GM23338 (cell line): ENCODE measurements around the gene HMCES.

Source experiments
- CREB1 ChIP-seq: fragments of 250-450 bp; sonication (Bioruptor Pico); IDR thresholded peaks from 2 replicates; pipeline ENCODE4 v1.5.0; 2020; ENCODE audit warnings: low read depth, mild to moderate bottlenecking, moderate library complexity
- EZH2 ChIP-seq: fragments of 200-600 bp; sonication (generic); IDR thresholded peaks from one replicate; pipeline ENCODE4 v1.8.0; 2017; ENCODE audit warnings: antibody characterized with exemption, mild to moderate bottlenecking, low read depth; ENCODE audit not compliant: unreplicated experiment
- EZH2phosphoT487 ChIP-seq: fragments of 200-600 bp; sonication (generic); IDR thresholded peaks from one replicate; pipeline ENCODE4 v1.8.1; 2018; ENCODE audit warnings: antibody characterized with exemption; ENCODE audit not compliant: unreplicated experiment
- JUNB ChIP-seq: IDR thresholded peaks from one replicate; pipeline ENCODE4 v1.6.1; 2016; ENCODE audit warnings: antibody characterized with exemption; ENCODE audit not compliant: unreplicated experiment
- NANOG ChIP-seq: IDR thresholded peaks from 2 replicates; pipeline ENCODE4 v1.6.1; 2016; ENCODE audit warnings: antibody characterized with exemption, borderline replicate concordance
- POLR2AphosphoS5 ChIP-seq: IDR thresholded peaks from 2 replicates; pipeline ENCODE4 v1.6.1; 2016; ENCODE audit warnings: antibody characterized with exemption, low read depth
- STAT1 ChIP-seq: IDR thresholded peaks from one replicate; pipeline ENCODE4 v1.6.1; 2016; ENCODE audit warnings: antibody characterized with exemption; ENCODE audit not compliant: unreplicated experiment
- ZNF331 ChIP-seq: fragments of 250-450 bp; sonication (Bioruptor Pico); IDR thresholded peaks from 2 replicates; pipeline ENCODE4 v1.5.0; 2020; ENCODE audit warnings: low read depth, mild to moderate bottlenecking, moderate library complexity
- TF ChIP-seq, protein P1 (sequence below), 2 experiments: fragments of 200-600 bp in 1 of 2; sonication (generic) in 1 of 2; conservative IDR thresholded peaks; 2 replicates each; pipeline versions ENCODE4 v1.5.1 to v1.6.1; 2016 to 2017; ENCODE audit warnings: antibody characterized with exemption in 2 of 2, low read depth in 2 of 2, mild to moderate bottlenecking in 2 of 2, moderate library complexity in 1 of 2
- TF ChIP-seq, protein P2 (sequence below): IDR thresholded peaks from one replicate; pipeline ENCODE4 v1.6.1; 2018; ENCODE audit warnings: antibody characterized with exemption; ENCODE audit not compliant: unreplicated experiment
- TF ChIP-seq, protein P3 (sequence below): IDR thresholded peaks from 2 replicates; pipeline ENCODE4 v1.6.1; 2016; ENCODE audit warnings: antibody characterized with exemption
- TF ChIP-seq, protein P4 (sequence below): fragments of 250-450 bp; sonication (Bioruptor Pico); IDR thresholded peaks from 2 replicates; pipeline ENCODE4 v1.5.0; 2020; ENCODE audit warnings: mild to moderate bottlenecking, moderate library complexity

DNA sequence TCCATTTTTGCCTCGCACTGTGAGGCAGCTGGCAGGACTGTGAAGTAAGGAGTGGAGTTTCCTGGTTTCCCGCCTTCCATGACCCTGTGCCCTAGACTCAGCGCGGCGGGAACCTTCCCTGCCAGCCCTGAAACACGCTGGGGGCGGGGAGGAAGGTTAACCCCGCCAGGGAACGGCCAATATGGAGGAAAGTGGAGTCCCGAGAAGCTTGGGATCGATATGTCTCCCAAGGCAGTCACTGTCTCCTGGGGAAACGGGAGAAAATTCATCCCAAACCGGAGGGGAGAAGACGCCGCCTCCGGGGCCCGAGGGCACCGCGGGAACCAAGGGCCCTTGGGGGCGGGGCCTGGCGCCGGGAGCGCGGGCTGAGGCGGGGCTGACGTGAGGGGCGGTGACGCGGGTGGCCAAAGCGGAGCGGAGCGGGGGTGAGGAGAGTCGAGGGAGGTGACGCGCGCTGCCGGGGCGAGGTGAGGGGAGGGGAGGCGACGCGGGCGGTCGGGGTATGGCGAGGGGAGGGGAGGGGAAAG, at the start of gene HMCES:
- TF ChIP-seq, protein P1, sequence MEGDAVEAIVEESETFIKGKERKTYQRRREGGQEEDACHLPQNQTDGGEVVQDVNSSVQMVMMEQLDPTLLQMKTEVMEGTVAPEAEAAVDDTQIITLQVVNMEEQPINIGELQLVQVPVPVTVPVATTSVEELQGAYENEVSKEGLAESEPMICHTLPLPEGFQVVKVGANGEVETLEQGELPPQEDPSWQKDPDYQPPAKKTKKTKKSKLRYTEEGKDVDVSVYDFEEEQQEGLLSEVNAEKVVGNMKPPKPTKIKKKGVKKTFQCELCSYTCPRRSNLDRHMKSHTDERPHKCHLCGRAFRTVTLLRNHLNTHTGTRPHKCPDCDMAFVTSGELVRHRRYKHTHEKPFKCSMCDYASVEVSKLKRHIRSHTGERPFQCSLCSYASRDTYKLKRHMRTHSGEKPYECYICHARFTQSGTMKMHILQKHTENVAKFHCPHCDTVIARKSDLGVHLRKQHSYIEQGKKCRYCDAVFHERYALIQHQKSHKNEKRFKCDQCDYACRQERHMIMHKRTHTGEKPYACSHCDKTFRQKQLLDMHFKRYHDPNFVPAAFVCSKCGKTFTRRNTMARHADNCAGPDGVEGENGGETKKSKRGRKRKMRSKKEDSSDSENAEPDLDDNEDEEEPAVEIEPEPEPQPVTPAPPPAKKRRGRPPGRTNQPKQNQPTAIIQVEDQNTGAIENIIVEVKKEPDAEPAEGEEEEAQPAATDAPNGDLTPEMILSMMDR (conservative IDR thresholded peaks at IDR 0.05; ENCODE audit: low read depth in 2 of 2) = no peak
- TF ChIP-seq JUNB (no peak), POLR2AphosphoS5 (peak; percentile 74), CREB1 (peak; percentile 84), EZH2 (no peak), EZH2phosphoT487 (no peak), ZNF331 (CRISPR knock-in tag) (no peak), STAT1 (no peak), NANOG (no peak)
- TF ChIP-seq, protein P2, sequence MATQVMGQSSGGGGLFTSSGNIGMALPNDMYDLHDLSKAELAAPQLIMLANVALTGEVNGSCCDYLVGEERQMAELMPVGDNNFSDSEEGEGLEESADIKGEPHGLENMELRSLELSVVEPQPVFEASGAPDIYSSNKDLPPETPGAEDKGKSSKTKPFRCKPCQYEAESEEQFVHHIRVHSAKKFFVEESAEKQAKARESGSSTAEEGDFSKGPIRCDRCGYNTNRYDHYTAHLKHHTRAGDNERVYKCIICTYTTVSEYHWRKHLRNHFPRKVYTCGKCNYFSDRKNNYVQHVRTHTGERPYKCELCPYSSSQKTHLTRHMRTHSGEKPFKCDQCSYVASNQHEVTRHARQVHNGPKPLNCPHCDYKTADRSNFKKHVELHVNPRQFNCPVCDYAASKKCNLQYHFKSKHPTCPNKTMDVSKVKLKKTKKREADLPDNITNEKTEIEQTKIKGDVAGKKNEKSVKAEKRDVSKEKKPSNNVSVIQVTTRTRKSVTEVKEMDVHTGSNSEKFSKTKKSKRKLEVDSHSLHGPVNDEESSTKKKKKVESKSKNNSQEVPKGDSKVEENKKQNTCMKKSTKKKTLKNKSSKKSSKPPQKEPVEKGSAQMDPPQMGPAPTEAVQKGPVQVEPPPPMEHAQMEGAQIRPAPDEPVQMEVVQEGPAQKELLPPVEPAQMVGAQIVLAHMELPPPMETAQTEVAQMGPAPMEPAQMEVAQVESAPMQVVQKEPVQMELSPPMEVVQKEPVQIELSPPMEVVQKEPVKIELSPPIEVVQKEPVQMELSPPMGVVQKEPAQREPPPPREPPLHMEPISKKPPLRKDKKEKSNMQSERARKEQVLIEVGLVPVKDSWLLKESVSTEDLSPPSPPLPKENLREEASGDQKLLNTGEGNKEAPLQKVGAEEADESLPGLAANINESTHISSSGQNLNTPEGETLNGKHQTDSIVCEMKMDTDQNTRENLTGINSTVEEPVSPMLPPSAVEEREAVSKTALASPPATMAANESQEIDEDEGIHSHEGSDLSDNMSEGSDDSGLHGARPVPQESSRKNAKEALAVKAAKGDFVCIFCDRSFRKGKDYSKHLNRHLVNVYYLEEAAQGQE = no peak
- TF ChIP-seq, protein P3, sequence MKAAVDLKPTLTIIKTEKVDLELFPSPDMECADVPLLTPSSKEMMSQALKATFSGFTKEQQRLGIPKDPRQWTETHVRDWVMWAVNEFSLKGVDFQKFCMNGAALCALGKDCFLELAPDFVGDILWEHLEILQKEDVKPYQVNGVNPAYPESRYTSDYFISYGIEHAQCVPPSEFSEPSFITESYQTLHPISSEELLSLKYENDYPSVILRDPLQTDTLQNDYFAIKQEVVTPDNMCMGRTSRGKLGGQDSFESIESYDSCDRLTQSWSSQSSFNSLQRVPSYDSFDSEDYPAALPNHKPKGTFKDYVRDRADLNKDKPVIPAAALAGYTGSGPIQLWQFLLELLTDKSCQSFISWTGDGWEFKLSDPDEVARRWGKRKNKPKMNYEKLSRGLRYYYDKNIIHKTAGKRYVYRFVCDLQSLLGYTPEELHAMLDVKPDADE = no peak
- TF ChIP-seq, protein P4, sequence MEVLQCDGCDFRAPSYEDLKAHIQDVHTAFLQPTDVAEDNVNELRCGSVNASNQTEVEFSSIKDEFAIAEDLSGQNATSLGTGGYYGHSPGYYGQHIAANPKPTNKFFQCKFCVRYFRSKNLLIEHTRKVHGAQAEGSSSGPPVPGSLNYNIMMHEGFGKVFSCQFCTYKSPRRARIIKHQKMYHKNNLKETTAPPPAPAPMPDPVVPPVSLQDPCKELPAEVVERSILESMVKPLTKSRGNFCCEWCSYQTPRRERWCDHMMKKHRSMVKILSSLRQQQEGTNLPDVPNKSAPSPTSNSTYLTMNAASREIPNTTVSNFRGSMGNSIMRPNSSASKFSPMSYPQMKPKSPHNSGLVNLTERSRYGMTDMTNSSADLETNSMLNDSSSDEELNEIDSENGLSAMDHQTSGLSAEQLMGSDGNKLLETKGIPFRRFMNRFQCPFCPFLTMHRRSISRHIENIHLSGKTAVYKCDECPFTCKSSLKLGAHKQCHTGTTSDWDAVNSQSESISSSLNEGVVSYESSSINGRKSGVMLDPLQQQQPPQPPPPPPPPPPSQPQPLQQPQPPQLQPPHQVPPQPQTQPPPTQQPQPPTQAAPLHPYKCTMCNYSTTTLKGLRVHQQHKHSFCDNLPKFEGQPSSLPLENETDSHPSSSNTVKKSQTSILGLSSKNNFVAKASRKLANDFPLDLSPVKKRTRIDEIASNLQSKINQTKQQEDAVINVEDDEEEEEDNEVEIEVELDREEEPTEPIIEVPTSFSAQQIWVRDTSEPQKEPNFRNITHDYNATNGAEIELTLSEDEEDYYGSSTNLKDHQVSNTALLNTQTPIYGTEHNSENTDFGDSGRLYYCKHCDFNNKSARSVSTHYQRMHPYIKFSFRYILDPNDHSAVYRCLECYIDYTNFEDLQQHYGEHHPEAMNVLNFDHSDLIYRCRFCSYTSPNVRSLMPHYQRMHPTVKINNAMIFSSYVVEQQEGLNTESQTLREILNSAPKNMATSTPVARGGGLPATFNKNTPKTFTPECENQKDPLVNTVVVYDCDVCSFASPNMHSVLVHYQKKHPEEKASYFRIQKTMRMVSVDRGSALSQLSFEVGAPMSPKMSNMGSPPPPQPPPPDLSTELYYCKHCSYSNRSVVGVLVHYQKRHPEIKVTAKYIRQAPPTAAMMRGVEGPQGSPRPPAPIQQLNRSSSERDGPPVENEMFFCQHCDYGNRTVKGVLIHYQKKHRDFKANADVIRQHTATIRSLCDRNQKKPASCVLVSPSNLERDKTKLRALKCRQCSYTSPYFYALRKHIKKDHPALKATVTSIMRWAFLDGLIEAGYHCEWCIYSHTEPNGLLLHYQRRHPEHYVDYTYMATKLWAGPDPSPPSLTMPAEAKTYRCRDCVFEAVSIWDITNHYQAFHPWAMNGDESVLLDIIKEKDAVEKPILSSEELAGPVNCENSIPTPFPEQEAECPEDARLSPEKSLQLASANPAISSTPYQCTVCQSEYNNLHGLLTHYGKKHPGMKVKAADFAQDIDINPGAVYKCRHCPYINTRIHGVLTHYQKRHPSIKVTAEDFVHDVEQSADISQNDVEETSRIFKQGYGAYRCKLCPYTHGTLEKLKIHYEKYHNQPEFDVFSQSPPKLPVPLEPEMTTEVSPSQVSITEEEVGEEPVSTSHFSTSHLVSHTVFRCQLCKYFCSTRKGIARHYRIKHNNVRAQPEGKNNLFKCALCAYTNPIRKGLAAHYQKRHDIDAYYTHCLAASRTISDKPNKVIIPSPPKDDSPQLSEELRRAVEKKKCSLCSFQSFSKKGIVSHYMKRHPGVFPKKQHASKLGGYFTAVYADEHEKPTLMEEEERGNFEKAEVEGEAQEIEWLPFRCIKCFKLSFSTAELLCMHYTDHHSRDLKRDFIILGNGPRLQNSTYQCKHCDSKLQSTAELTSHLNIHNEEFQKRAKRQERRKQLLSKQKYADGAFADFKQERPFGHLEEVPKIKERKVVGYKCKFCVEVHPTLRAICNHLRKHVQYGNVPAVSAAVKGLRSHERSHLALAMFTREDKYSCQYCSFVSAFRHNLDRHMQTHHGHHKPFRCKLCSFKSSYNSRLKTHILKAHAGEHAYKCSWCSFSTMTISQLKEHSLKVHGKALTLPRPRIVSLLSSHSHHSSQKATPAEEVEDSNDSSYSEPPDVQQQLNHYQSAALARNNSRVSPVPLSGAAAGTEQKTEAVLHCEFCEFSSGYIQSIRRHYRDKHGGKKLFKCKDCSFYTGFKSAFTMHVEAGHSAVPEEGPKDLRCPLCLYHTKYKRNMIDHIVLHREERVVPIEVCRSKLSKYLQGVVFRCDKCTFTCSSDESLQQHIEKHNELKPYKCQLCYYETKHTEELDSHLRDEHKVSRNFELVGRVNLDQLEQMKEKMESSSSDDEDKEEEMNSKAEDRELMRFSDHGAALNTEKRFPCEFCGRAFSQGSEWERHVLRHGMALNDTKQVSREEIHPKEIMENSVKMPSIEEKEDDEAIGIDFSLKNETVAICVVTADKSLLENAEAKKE (CRISPR knock-in tag) = no peak
